GM04504 (cell line): Measurements from ENCODE around the gene P3H1.

Experiments
- DNase-seq: peaks from one replicate; pipeline ENCODE4 v3.0.0-alpha.2; 2012; ENCODE audit warnings: low read depth

The P3H1 gene

DNA sequence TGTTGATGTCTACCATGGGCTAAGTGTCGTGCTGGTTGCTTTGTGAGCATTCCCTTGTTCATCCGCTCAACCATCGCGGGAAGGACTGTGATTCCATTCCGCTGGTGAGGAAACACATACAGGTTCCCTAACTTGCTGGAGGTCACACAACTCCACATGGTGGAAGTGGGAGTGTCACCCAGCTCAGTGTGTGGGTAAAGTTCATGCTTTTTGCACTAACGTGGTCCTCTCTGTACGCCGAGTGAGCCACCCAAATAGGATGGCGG is 22.7 kb downstream of the P3H1 start:
- DNase-seq, result no peak

- DNase-seq, result no peak
Observed at GRCh38 chr1:42743317-42744147, 23.3 kb downstream of the P3H1 start.

GRCh38 chr1:42742617-42743316 is 24.1 kb downstream of the P3H1 start:
- no peak for DNase-seq

DNA sequence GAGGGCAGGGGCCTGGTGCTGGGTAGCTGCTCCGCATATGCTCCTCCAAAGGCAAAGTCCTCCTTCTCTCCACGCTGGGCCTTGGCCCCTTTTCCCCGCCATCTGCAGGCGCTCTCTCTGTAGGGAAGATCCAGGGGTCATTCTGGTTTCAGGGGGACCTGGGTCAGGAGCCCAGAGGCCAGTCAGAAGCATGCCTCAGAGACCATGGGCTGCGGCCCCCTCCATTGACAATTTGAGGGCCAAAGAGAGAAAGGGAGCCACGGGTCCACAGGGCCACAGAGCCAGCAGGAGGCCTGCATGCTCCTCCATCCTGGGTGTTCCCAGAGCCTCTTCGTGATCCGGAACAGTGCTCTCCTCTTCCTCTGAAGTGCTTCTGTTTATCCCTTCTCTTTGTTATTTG is 24.7 kb downstream of the P3H1 start:
- no peak for DNase-seq

DNA sequence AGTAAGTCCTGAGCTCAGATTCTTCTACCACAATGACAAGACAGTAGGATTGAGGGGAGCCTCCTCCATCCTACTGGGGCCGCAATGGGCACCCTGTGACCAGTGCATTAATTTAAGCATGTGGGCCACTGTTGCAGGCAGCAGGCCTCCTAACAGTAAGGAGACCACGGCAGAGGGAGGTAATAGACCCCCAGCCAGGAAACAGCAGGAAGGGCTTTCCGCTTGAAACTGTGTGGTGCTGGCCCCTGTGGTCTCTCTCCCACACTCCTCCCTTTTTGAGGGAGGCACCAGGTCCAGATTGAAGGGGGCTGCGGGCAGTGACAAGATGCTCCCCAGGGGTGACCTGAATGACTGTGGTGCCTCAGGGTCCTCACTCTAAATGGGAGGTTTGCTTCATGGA is 25.1 kb downstream of the P3H1 start:
- DNase-seq, result no peak

DNA sequence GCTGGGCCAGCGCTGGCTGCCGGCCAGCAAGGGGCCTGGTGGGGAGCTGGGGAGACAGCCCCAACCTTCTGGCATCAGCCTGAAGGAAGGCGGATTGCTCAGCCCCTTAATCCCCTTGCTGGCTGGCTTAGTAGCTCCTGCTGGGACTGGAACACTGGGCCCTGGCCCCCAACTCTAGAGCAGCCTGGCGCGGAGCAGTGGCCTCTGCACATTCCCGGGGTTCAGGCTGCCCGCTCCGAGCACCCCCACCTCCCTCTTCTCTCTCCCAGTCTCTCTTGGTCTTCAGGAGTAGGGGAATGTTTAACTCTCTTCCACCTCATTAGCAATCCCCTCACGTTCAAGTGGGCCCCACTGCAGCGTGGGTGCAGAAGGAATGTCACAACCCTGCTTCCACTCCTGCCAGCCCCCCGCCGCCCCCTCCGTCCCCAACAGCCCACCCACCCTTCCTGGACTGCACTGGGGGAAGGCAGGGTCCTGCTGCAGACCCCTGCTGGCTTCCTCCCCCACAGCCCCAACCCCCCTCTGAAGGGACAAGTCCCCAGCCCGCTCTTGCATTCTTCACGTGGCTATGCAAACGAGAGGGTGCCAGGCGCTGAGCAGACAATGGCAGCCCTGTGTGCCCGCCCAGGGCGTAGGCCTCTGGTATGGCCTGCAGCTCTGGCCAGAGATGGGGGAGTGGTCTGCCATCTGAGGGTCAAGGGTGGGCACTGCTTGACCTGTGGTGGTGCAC is 25.8 kb downstream of the P3H1 start:
- no peak for DNase-seq

GRCh38 chr1:42739753-42740700 is 26.8 kb downstream of the P3H1 start, which contains the start of gene CLDN19:
TSS of gene CLDN19 (minus strand) at chr1:42740236. CDS start at chr1:42740063, 173 bp downstream.
- DNase-seq, result no peak

DNA sequence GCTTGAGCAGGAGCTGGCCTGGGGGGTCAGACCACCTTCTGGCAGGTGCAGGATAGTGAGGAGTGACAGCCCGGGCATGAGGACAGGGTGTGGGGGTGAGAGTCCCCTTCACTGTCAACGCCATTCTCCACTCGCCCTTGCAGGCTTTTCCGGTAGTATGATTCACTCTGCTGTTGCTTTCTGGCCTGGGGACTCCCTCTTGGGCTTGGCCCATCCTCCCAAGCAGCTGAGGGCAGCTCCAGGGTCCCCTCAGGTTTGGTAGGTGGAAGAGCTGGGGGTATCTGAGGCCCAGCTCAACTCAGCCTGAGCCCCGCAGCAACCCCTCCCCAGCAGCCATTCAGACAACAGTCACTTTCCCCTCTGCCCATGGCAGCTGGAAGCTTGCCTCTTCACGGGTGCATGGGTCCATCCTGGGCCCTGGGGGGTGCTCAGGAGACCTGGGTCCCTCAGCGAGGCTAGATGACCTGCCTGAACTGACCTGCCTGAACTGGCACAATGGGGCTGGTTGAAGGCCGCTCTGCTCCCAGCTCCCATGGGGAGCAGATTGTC is 28.1 kb downstream of the P3H1 start:
- DNase-seq, result no peak

DNA sequence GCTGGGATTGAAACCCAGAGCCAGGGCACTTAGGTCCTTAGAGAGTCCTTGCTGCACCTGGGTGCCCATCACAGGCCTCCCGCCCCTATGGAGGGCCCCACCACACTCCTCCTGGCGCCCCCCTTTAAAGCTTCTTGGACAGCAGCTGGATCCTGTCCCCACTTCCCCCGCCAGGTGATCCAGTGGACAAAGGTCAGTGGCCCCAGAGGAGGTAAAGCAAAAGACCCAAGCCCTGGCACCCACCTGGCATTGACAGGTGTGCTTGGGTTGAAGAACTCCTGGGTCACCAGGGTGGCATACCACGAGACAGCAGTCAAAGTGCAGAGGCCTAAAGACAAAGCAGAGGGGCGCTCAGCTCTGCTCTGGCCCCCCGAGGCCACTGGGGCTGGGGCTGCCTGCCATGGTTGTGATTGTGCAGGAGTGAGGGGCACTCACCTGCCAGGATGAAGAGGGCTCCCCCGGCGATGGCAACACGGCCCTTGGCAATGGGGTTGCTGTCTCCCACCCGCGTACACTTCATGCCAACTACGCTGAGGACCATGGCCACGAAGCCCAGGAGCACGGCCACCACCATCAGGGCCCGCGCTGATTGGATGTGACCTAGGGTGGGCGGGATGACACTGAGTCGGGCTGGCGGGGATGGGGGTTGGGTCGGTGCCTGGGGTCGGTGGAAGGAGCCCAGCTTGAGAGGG is 28.7 kb downstream of the P3H1 start:
- no peak for DNase-seq

GRCh38 chr1:42737257-42737656 is 29.6 kb downstream of the P3H1 start:
- DNase-seq, result no peak

DNA sequence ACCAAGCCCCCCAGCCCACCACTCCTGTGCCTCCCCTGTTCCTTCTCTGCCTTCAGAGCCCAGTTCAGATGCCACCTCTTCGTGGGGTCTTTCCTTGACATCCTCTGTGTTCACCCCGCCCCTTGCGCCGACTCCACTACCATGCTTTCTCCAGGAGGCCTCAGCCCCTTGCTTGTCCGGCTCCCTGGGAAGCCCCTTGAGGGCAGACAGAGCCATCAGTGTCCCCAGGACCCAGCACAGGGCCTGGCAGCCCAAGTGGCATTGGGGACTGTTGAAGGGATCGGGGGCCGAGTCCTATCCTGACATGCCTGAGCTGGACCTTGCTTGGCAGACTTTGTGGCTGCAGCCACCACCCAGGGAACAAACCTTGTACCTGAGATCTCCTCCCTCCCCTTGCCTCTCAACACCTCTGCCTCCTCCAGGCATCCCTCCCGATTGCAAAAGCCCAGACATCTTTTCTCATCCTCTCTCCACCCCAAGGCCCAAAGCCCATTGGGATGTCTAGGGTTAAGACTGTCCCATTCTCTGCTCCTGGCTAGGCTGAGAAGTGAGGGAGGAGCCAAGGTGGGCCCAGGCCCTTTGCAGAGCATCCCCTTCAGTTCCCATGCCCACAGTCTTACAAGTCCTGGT is 30.1 kb downstream of the P3H1 start:
- no peak for DNase-seq

- DNase-seq, result no peak
Observed at GRCh38 chr1:42736152-42736551, 30.7 kb downstream of the P3H1 start.

- no peak for DNase-seq
Observed at GRCh38 chr1:42735477-42736105, 31.2 kb downstream of the P3H1 start.

GRCh38 chr1:42735056-42735455 is 31.8 kb downstream of the P3H1 start:
- no peak for DNase-seq

DNA sequence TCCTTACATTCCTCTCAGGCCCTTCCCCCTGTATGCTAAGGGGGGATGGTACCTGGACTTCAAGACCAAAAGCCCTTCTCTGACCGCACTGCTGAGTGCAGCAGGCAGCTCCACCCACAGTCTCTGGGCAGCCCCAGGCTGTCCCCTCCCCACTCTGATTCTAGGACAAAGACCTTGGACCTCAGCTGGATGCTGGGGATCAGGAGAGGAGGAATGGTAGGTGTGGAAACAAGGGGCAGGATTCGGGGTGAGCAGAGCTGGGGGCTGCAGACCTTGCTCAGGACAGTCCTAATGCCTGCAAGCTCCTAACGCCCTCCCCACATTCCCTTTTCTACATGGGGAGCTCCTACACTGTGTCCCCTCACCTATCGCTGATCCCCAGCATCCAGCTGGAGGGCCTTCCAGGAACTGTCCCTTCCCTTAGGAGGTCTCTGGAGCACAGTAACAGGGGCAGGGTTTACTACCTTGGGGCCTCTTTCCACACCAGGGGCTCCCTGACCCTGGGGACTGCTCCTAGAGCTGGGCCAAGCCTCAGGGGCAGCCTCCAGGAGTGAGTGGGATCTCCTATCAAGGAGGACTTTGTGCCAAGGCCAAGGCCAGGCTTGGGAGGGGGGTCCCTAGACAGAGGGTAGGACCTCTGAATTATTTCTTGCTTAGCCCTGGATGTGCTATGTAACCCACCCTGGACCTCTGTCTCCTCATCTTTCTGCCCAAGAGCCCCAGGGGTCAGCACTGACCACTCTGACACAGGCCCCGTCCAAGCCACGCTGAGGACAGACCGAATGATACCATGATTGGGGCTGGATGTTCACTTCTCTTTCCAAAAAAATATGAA is 32.4 kb downstream of the P3H1 start:
- DNase-seq, result no peak

GRCh38 chr1:42733415-42734200 is 33.2 kb downstream of the P3H1 start:
- DNase-seq, result no peak

- no peak for DNase-seq
Observed at GRCh38 chr1:42732126-42732680, 34.6 kb downstream of the P3H1 start.

GRCh38 chr1:42731585-42731984 is 35.2 kb downstream of the P3H1 start:
- no peak for DNase-seq
